NB4 (cell line): Measurements from ENCODE around the gene TYRO3.

Experiments used
- CTCF ChIP-seq: IDR thresholded peaks from one replicate; pipeline ENCODE4 v1.5.1; 2012; ENCODE audit warnings: low read depth, low read length
- POLR2A ChIP-seq: IDR thresholded peaks from 2 replicates; pipeline ENCODE4 v1.6.1; 2011; ENCODE audit warnings: mild to moderate bottlenecking; ENCODE audit not compliant: insufficient read length; ENCODE audit errors: extremely low read depth

- TF ChIP-seq POLR2A (no peak), CTCF (no peak)
Measured at GRCh38 chr15:41596972-41597371, 38.0 kb downstream of the TYRO3 start.
